GM23338 (cell line): Measurements from ENCODE around the gene WDR13. TPM values are rescaled to one million over a fixed set of nuclear protein-coding genes. Genes with fewer than 3 reads are reported as not detected.

Experiments used
- ATAC-seq: fragments of 200-7000 bp; cut with Tn5 transposase; 3 replicates; pipeline ENCODE4 v1.9.1; 2020
- DNase-seq: peaks from one replicate; pipeline ENCODE4 v3.0.0-alpha.2; 2015; ENCODE audit warnings: low spot score
- H2AFZ ChIP-seq: fragments of 200-600 bp; sonication (generic); 2 replicates; pipeline ENCODE4 v1.8.0; 2016; ENCODE audit warnings: antibody characterized with exemption, mild to moderate bottlenecking, moderate library complexity
- H3F3A ChIP-seq: fragments of 200-600 bp; sonication (generic); replicated peaks from 2 replicates; pipeline ENCODE4 v1.8.0; 2017; ENCODE audit warnings: antibody characterized with exemption, mixed run types, low read depth
- H3K27ac ChIP-seq: fragments of 200-600 bp; sonication (generic); 2 replicates; pipeline ENCODE4 v1.6.1; 2016; ENCODE audit warnings: low read depth
- H3K27me3 ChIP-seq: fragments of 200-600 bp; sonication (generic); 2 replicates; pipeline ENCODE4 v1.8.0; 2016; ENCODE audit warnings: mild to moderate bottlenecking, mixed run types, moderate library complexity; ENCODE audit not compliant: insufficient read depth
- H3K36me3 ChIP-seq: fragments of 200-600 bp; sonication (generic); 2 replicates; pipeline ENCODE4 v1.8.0; 2016; ENCODE audit warnings: mild to moderate bottlenecking; ENCODE audit not compliant: insufficient read depth
- H3K4me1 ChIP-seq: fragments of 200-600 bp; sonication (generic); 2 replicates; pipeline ENCODE4 v1.8.0; 2016; ENCODE audit warnings: mild to moderate bottlenecking, moderate library complexity; ENCODE audit not compliant: insufficient read depth
- H3K4me2 ChIP-seq: fragments of 200-600 bp; sonication (generic); 2 replicates; pipeline ENCODE4 v1.7.1; 2017; ENCODE audit warnings: mixed run types
- H3K4me3 ChIP-seq: fragments of 200-600 bp; sonication (generic); 2 replicates; pipeline ENCODE4 v1.6.1; 2016; ENCODE audit warnings: mixed run types
- H3K79me2 ChIP-seq: fragments of 200-600 bp; sonication (generic); replicated peaks from 2 replicates; pipeline ENCODE4 v1.8.0; 2017; ENCODE audit warnings: mild to moderate bottlenecking; ENCODE audit not compliant: insufficient read depth
- H3K9me2 ChIP-seq: fragments of 200-600 bp; sonication (generic); 2 replicates; pipeline ENCODE4 v1.8.0; 2017; ENCODE audit not compliant: insufficient read depth
- H4K20me1 ChIP-seq: fragments of 200-600 bp; sonication (generic); replicated peaks from 2 replicates; pipeline ENCODE4 v1.8.0; 2017; ENCODE audit warnings: mild to moderate bottlenecking; ENCODE audit not compliant: insufficient read depth
- H3K27ac Mint-ChIP-seq: 2 replicates; pipeline ENCODE4 v1.8.0; 2020; ENCODE audit warnings: inconsistent platforms, mild to moderate bottlenecking, moderate library complexity, mixed read lengths
- H3K27me3 Mint-ChIP-seq: 3 replicates; pipeline ENCODE4 v1.8.0; 2022; ENCODE audit warnings: low read depth, mild to moderate bottlenecking, moderate library complexity, mixed read lengths, inconsistent platforms; ENCODE audit not compliant: insufficient read depth, poor library complexity
- H3K36me3 Mint-ChIP-seq: 3 replicates; pipeline ENCODE4 v1.8.0; 2021; ENCODE audit warnings: low read depth, mild to moderate bottlenecking, inconsistent platforms, moderate library complexity, mixed read lengths
- H3K4me1 Mint-ChIP-seq: 3 replicates; pipeline ENCODE4 v1.8.0; 2020; ENCODE audit warnings: mild to moderate bottlenecking, inconsistent platforms, mixed read lengths
- H3K4me3 Mint-ChIP-seq: 3 replicates; pipeline ENCODE4 v1.8.0; 2021; ENCODE audit warnings: moderate library complexity, mild to moderate bottlenecking, inconsistent platforms, mixed read lengths
- H3K9me3 Mint-ChIP-seq: 3 replicates; pipeline ENCODE4 v1.8.0; 2020; ENCODE audit warnings: moderate library complexity, mild to moderate bottlenecking, inconsistent platforms, mixed read lengths
- CREB1 ChIP-seq: fragments of 250-450 bp; sonication (Bioruptor Pico); IDR thresholded peaks from 2 replicates; pipeline ENCODE4 v1.5.0; 2020; ENCODE audit warnings: low read depth, mild to moderate bottlenecking, moderate library complexity
- CTCF ChIP-seq, 2 experiments: fragments of 200-600 bp in 1 of 2; sonication (generic) in 1 of 2; conservative IDR thresholded peaks; 2 replicates each; pipeline versions ENCODE4 v1.5.1 to v1.6.1; 2016 to 2017; ENCODE audit warnings: antibody characterized with exemption in 2 of 2, low read depth in 2 of 2, mild to moderate bottlenecking in 2 of 2, moderate library complexity in 1 of 2
- EZH2 ChIP-seq: fragments of 200-600 bp; sonication (generic); IDR thresholded peaks from one replicate; pipeline ENCODE4 v1.8.0; 2017; ENCODE audit warnings: antibody characterized with exemption, mild to moderate bottlenecking, low read depth; ENCODE audit not compliant: unreplicated experiment
- EZH2phosphoT487 ChIP-seq: fragments of 200-600 bp; sonication (generic); IDR thresholded peaks from one replicate; pipeline ENCODE4 v1.8.1; 2018; ENCODE audit warnings: antibody characterized with exemption; ENCODE audit not compliant: unreplicated experiment
- JUNB ChIP-seq: IDR thresholded peaks from one replicate; pipeline ENCODE4 v1.6.1; 2016; ENCODE audit warnings: antibody characterized with exemption; ENCODE audit not compliant: unreplicated experiment
- NANOG ChIP-seq: IDR thresholded peaks from 2 replicates; pipeline ENCODE4 v1.6.1; 2016; ENCODE audit warnings: antibody characterized with exemption, borderline replicate concordance
- POLR2AphosphoS5 ChIP-seq: IDR thresholded peaks from 2 replicates; pipeline ENCODE4 v1.6.1; 2016; ENCODE audit warnings: antibody characterized with exemption, low read depth
- STAT1 ChIP-seq: IDR thresholded peaks from one replicate; pipeline ENCODE4 v1.6.1; 2016; ENCODE audit warnings: antibody characterized with exemption; ENCODE audit not compliant: unreplicated experiment
- ZNF114 ChIP-seq: fragments of 250-450 bp; sonication (Bioruptor Pico); IDR thresholded peaks from 2 replicates; pipeline ENCODE4 v1.5.0; 2020; ENCODE audit warnings: mild to moderate bottlenecking, moderate library complexity
- polyA plus RNA-seq: library from polyadenylated mRNA; unstranded; fragments of >200 nt; fragmentation: Nextera tagmentation; extraction: Ambion mirVana; gene quantifications from 2 replicates; pipeline ENCODE4 v1.2.1, GENCODE V29; 2016
- total RNA-seq: library from RNA; depleted of rRNA; stranded (reverse); fragments of >200 nt; shearing (Covaris generic); gene quantifications from 2 replicates; pipeline ENCODE4 v1.2.3, GENCODE V29; 2014
- TF ChIP-seq, protein P1 (sequence below): IDR thresholded peaks from 2 replicates; pipeline ENCODE4 v1.6.1; 2016; ENCODE audit warnings: antibody characterized with exemption

The WDR13 gene
- total and polyA plus RNA-seq, 2 experiments from 2014 or later: 24.2 to 24.9 TPM

GRCh38 chrX:48578661-48579128, 18.6 kb upstream of the WDR13 start:
- peaks cover 9% of the 10 kb centered on the region; the same call in 1 of the 2 replicates for H3F3A ChIP-seq
- no peak overlapping the region for H3K4me2 ChIP-seq
- no peaks in the 10 kb centered on the region for H3K9me3 Mint-ChIP-seq
- no peak overlapping the region for H3K4me3 ChIP-seq
- no peaks in the 10 kb centered on the region for H3K27me3 ChIP-seq
- no peak for TF ChIP-seq JUNB
- TF ChIP-seq POLR2AphosphoS5: no peak; the same call in 1 of the 2 replicates
- no peak for TF ChIP-seq ZNF114 (CRISPR knock-in tag)
- TF ChIP-seq CTCF (conservative IDR thresholded peaks at IDR 0.05; ENCODE audit: low read depth in 2 of 2): no peak
- TF ChIP-seq NANOG: no peak
- TF ChIP-seq STAT1: no peak
- H2AFZ ChIP-seq: no peak overlapping the region
- peaks cover 7% of the 10 kb centered on the region for H3K27me3 Mint-ChIP-seq
- H3K27ac ChIP-seq: no peak overlapping the region
- no peaks in the 10 kb centered on the region for H3K4me1 ChIP-seq
- DNase-seq (no peak), ATAC-seq (no peak)
- peaks cover 32% of the 10 kb centered on the region for H3K36me3 ChIP-seq
- H3K4me3 Mint-ChIP-seq: no peak overlapping the region
- no peaks in the 10 kb centered on the region for H3K9me2 ChIP-seq
- H3K4me1 Mint-ChIP-seq: peaks cover 8% of the 10 kb centered on the region; the same call in 2 of the 3 replicates
- H3K79me2 ChIP-seq: peaks cover 13% of the 10 kb centered on the region
- H3K27ac Mint-ChIP-seq: no peak overlapping the region; the same call in 1 of the 2 replicates
- H4K20me1 ChIP-seq: no peaks in the 10 kb centered on the region; the same call in 1 of the 2 replicates
- peaks cover 59% of the 10 kb centered on the region for H3K36me3 Mint-ChIP-seq

- ATAC-seq: peak; percentile 14
- no peak for DNase-seq
- H3K9me3 Mint-ChIP-seq: no peaks in the 10 kb centered on the region
- Histone ChIP-seq H3K4me1 (no peaks in the 10 kb centered on the region), H3K4me3 (no peak overlapping the region), H3K9me2 (no peaks in the 10 kb centered on the region), H3K4me2 (no peak overlapping the region), H3F3A (peaks cover 9% of the 10 kb centered on the region; the same call in 1 of the 2 replicates), H3K36me3 (peaks cover 32% of the 10 kb centered on the region), H3K27me3 (no peaks in the 10 kb centered on the region), H4K20me1 (no peaks in the 10 kb centered on the region; the same call in 1 of the 2 replicates), H2AFZ (no peak overlapping the region), H3K27ac (no peak overlapping the region), H3K79me2 (peaks cover 13% of the 10 kb centered on the region)
- H3K27ac Mint-ChIP-seq: no peak overlapping the region; the same call in 1 of the 2 replicates
- H3K4me3 Mint-ChIP-seq: no peak overlapping the region
- H3K36me3 Mint-ChIP-seq: peaks cover 59% of the 10 kb centered on the region
- peaks cover 4% of the 10 kb centered on the region; the same call in 1 of the 3 replicates for H3K4me1 Mint-ChIP-seq
- peaks cover 7% of the 10 kb centered on the region for H3K27me3 Mint-ChIP-seq
- TF ChIP-seq POLR2AphosphoS5 (no peak), EZH2phosphoT487 (no peak), JUNB (no peak), ZNF114 (CRISPR knock-in tag) (no peak), CTCF (conservative IDR thresholded peaks at IDR 0.05; ENCODE audit: low read depth in 2 of 2) (no peak), CREB1 (no peak), EZH2 (no peak), STAT1 (no peak)
- TF ChIP-seq, protein P1, sequence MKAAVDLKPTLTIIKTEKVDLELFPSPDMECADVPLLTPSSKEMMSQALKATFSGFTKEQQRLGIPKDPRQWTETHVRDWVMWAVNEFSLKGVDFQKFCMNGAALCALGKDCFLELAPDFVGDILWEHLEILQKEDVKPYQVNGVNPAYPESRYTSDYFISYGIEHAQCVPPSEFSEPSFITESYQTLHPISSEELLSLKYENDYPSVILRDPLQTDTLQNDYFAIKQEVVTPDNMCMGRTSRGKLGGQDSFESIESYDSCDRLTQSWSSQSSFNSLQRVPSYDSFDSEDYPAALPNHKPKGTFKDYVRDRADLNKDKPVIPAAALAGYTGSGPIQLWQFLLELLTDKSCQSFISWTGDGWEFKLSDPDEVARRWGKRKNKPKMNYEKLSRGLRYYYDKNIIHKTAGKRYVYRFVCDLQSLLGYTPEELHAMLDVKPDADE: no peak
Observed at GRCh38 chrX:48579259-48579658, 18.0 kb upstream of the WDR13 start.
